Gastrocnemius medialis (tissue), 4 donors: Measurements from ENCODE around the gene KLF2.

Experiments used
- CTCF ChIP-seq, 5 experiments: fragments of 450-650 bp in 3 of 5; fragments of 200-600 bp in 2 of 5; sonication (generic) in 2 of 5; IDR thresholded peaks in 4 of 5; conservative IDR thresholded peaks in 1 of 5; 1 replicate in 4 of 5; 2 replicates in 1 of 5; pipeline ENCODE4 v1.5.1; 2016 to 2019; ENCODE audit warnings: antibody characterized with exemption in 5 of 5, mild to moderate bottlenecking in 3 of 5, moderate library complexity in 3 of 5
- POLR2A ChIP-seq, 2 donors: fragments of 450-650 bp; IDR thresholded peaks; one replicate each; pipeline ENCODE4 v1.6.1; 2017; ENCODE audit warnings: antibody characterized with exemption in 2 of 2, mild to moderate bottlenecking in 2 of 2, moderate library complexity in 2 of 2

- TF ChIP-seq CTCF (IDR thresholded peaks at IDR 0.05 in 4 of 5, conservative IDR thresholded peaks at IDR 0.05 in 1 of 5), result no peak
- TF ChIP-seq POLR2A (IDR thresholded peaks at IDR 0.05), result no peak
Measured at GRCh38 chr19:16309643-16310042, 15.0 kb upstream of the KLF2 start.
